Muscle layer of duodenum (tissue), 2 donors: ENCODE results near the gene VSX2.

ENCODE experiments used
- H3K27ac ChIP-seq: one replicate; pipeline ENCODE4 v1.7.0; 2013; ENCODE audit warnings: mild to moderate bottlenecking, low read length
- H3K27me3 ChIP-seq: one replicate; pipeline ENCODE4 v1.7.0; 2013; ENCODE audit warnings: low read depth, mild to moderate bottlenecking, control low read depth, low read length
- H3K36me3 ChIP-seq, 2 donors: one replicate each; pipeline ENCODE4 v1.7.0; 2013; ENCODE audit warnings: low read length in 2 of 2, control low read depth in 1 of 2, mild to moderate bottlenecking in 1 of 2; ENCODE audit not compliant: insufficient read depth in 2 of 2, control insufficient read depth in 1 of 2
- H3K4me1 ChIP-seq, 2 donors: one replicate each; pipeline ENCODE4 v1.7.0; 2013; ENCODE audit warnings: low read length in 2 of 2, mild to moderate bottlenecking in 2 of 2, control low read depth in 1 of 2, moderate library complexity in 1 of 2; ENCODE audit not compliant: insufficient read depth in 2 of 2, control insufficient read depth in 1 of 2
- H3K4me3 ChIP-seq, 2 donors: one replicate each; pipeline ENCODE4 v1.7.0; 2013; ENCODE audit warnings: low read length in 2 of 2, low read depth in 1 of 2, mild to moderate bottlenecking in 1 of 2
- H3K9me3 ChIP-seq, 2 donors: one replicate each; pipeline ENCODE4 v1.7.0; 2013; ENCODE audit warnings: low read length in 2 of 2, control low read depth in 1 of 2, mild to moderate bottlenecking in 1 of 2; ENCODE audit not compliant: control insufficient read depth in 1 of 2
- donor health status: healthy.

The VSX2 gene

GRCh38 chr14:74246542-74246941, 7.3 kb downstream of the VSX2 start:
- Histone ChIP-seq H3K4me1 (peaks cover 0 to 10% of the 10 kb centered on the region in 2 donors), H3K27ac (no peak overlapping the region), H3K36me3 (no peaks in the 10 kb centered on the region), H3K9me3 (no peaks in the 10 kb centered on the region), H3K4me3 (no peak overlapping the region), H3K27me3 (peaks cover 34% of the 10 kb centered on the region)

- Histone ChIP-seq H3K4me3 (no peak overlapping the region), H3K36me3 (no peaks in the 10 kb centered on the region), H3K9me3 (no peaks in the 10 kb centered on the region), H3K27ac (no peak overlapping the region), H3K4me1 (peaks cover 0 to 6% of the 10 kb centered on the region in 2 donors), H3K27me3 (peaks cover 20% of the 10 kb centered on the region)
These were observed 8.8 kb downstream of the VSX2 start for GRCh38 chr14:74248017-74248416.

DNA sequence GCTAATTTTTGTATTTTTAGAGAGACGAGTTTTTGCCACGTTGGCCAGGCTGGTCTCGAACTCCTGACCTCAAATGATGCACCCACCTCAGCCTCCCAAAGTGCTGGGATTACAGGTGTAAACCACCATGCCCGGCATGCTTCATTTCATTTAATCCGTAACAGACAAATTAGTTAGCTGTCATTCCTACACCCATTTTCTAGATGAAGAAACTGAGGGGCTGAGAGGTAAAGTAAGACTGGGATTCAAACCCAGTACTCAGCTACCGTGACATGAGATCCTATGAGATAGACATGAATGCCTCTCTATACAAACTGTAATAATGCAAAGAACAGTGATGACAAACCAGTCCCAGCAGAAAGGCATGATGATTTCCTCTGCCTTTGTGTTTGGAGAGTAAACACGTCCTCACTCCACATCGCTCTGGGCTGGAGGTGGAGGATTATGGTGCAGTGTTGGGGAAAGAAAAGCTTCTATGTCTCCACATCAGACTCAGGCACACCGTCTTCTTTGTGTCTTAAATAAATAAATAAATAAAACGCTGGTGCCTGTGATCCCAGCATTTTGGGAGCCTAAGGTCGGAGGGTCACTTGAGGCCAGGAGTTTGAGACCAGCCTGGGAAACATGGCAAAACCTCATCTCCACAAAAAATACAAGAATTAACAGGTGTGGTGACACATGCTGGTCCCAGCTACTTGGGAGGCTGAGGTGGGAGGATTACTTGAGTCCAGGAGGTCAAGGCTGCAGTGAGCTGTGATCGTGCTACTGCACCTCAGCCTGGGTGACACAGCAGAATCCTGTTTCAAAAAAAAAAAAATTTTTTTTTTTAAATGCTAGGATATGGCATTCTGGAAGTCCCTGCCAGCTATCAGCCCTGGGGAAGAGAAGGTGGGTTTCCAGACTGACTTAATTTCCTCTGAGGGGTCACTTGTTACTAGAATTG, 10.5 kb downstream of the VSX2 start:
- Histone ChIP-seq H3K27me3 (peaks cover 6% of the 10 kb centered on the region), H3K36me3 (no peaks in the 10 kb centered on the region), H3K4me1 (peaks cover 0 to 6% of the 10 kb centered on the region in 2 donors), H3K4me3 (no peak overlapping the region), H3K9me3 (no peaks in the 10 kb centered on the region), H3K27ac (no peak overlapping the region)

- H3K36me3 ChIP-seq = no peaks in the 10 kb centered on the region
- H3K4me3 ChIP-seq = no peak overlapping the region
- H3K27ac ChIP-seq = no peak overlapping the region
- no peaks in the 10 kb centered on the region for H3K27me3 ChIP-seq
- no peaks in the 10 kb centered on the region for H3K9me3 ChIP-seq
- H3K4me1 ChIP-seq = peaks cover 0 to 19% of the 10 kb centered on the region in 2 donors
These were observed 16.0 kb downstream of the VSX2 start for GRCh38 chr14:74255281-74255680.

- H3K9me3 ChIP-seq = no peaks in the 10 kb centered on the region
- H3K27ac ChIP-seq = no peak overlapping the region
- H3K27me3 ChIP-seq = no peaks in the 10 kb centered on the region
- peak overlapping the region; percentile 60 to 76 for H3K4me3 ChIP-seq
- no peaks in the 10 kb centered on the region for H3K36me3 ChIP-seq
- H3K4me1 ChIP-seq = peaks cover 0 to 13% of the 10 kb centered on the region in 2 donors
These were observed 18.1 kb downstream of the VSX2 start for GRCh38 chr14:74257078-74257940.

GRCh38 chr14:74257941-74258763, 18.9 kb downstream of the VSX2 start:
- Histone ChIP-seq H3K27ac (no peak overlapping the region), H3K36me3 (no peaks in the 10 kb centered on the region), H3K4me3 (peak overlapping the region; percentile 60 to 76), H3K9me3 (no peaks in the 10 kb centered on the region), H3K27me3 (no peaks in the 10 kb centered on the region), H3K4me1 (peaks cover 0 to 13% of the 10 kb centered on the region in 2 donors)

DNA sequence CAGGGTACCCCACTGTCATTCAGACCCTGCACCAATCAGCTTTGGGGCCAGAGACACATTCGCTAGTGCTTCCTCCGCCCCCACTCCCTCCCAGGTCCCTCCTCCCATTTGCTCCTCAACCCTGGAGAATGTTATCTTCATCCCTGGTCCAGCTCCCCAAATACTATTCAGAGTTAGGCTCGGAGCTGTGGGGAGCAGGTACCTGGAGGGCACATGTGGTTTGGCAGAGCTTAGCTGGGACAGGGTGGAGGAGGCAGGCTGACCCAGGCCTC, 19.5 kb downstream of the VSX2 start:
- peaks cover 0 to 13% of the 10 kb centered on the region in 2 donors for H3K4me1 ChIP-seq
- no peaks in the 10 kb centered on the region for H3K36me3 ChIP-seq
- no peaks in the 10 kb centered on the region for H3K9me3 ChIP-seq
- no peak overlapping the region for H3K27ac ChIP-seq
- H3K4me3 ChIP-seq = peak overlapping the region in 1 of 2 donors; percentile 76
- no peaks in the 10 kb centered on the region for H3K27me3 ChIP-seq

DNA sequence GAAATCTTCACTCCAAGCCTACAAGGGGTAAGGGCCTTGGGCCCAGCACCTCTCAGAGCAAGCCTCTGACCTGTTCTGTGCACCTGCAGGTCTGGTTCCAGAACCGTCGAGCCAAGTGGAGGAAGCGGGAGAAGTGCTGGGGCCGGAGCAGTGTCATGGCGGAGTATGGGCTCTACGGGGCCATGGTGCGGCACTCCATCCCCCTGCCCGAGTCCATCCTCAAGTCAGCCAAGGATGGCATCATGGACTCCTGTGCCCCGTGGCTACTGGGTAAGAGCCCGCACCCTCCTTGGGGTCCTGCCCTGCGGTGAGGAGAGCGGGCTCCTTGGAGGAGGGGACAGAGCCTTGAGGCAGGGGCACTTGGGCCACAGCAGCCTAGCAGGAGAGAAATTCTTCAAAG, 20.3 kb downstream of the VSX2 start:
- Histone ChIP-seq H3K27me3 (no peaks in the 10 kb centered on the region), H3K4me3 (no peak overlapping the region), H3K4me1 (peaks cover 0 to 13% of the 10 kb centered on the region in 2 donors), H3K27ac (no peak overlapping the region), H3K36me3 (no peaks in the 10 kb centered on the region), H3K9me3 (no peaks in the 10 kb centered on the region)

DNA sequence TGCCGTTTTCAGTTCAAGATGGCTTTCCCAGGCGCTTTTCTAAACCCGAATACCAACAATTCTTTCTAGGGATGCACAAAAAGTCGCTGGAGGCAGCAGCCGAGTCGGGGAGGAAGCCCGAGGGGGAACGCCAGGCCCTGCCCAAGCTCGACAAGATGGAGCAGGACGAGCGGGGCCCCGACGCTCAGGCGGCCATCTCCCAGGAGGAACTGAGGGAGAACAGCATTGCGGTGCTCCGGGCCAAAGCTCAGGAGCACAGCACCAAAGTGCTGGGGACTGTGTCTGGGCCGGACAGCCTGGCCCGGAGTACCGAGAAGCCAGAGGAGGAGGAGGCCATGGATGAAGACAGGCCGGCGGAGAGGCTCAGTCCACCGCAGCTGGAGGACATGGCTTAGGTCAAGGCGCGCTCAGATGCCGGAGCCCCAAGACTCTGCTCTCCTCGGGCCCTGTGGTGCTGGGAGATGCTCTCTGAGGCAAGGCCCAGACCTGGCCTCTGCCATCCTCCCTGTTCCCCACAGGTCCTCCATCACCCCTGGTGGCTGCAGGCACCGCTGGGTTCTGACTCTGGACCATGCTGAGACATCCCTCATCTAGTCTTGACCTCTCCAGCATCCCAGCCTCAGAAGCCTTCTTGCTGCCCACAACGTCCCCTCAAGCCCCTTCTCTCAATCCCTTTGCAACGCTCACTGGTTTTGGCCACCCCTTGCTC, 21.4 kb downstream of the VSX2 start:
- Histone ChIP-seq H3K36me3 (no peaks in the 10 kb centered on the region), H3K27ac (no peak overlapping the region), H3K4me1 (peaks cover 0 to 13% of the 10 kb centered on the region in 2 donors), H3K4me3 (no peak overlapping the region), H3K27me3 (no peaks in the 10 kb centered on the region), H3K9me3 (no peaks in the 10 kb centered on the region)

- Histone ChIP-seq H3K4me3 (no peak overlapping the region), H3K9me3 (no peaks in the 10 kb centered on the region), H3K27ac (no peak overlapping the region), H3K36me3 (no peaks in the 10 kb centered on the region), H3K27me3 (no peaks in the 10 kb centered on the region), H3K4me1 (peaks cover 0 to 13% of the 10 kb centered on the region in 2 donors)
These were observed 22.0 kb downstream of the VSX2 start for GRCh38 chr14:74261288-74261687.
